ENCODE measurements around the gene DRGX.

Gene DRGX

DNA sequence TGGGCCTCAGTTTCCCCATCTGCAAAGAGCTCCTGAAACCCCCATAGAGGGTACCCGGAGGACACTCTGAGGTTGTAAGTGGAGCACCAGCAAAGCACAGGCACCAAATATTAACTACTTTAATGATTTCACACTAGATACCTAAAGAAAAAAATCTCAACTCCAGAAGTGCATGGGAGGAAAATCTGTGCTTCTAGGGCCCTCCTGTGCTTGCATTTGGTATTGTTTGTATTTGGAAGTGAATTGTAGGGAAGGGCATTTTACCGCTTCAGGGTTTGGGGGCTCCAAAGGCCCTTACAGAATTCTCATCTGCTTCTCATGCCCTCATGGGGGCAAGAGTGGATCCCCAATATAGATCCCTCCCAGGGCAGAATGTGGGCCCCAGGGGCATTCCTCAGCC lies 22.4 kb upstream of the DRGX start:
- H3K27ac ChIP-seq (ENCODE audit: low read length): no peak overlapping the region

DNA sequence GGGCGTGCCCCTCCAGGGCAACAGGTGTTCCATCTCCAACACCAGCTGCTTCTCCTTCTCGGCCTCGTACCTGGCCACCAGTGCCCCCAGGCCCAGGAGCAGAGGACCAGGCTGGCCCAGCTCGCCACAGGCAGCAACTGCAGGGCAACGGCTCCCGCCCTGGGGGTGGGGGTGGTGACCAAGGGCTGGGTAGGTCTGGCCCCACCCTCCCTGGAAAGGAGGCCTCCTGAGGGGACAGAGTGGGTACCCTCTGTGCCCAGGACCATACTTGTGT lies 22.1 kb upstream of the DRGX start:
- H3K27ac ChIP-seq (ENCODE audit: low read length): no peak overlapping the region

More for the DNA sequence above, 22.4 kb upstream of the DRGX start:
- Histone ChIP-seq H3K9ac (ENCODE audit: low read length in 2 of 2) (no peak overlapping the region), H3K4me1 (ENCODE audit: control insufficient read depth, insufficient read depth, low read length) (no peaks in the 10 kb centered on the region), H3K36me3 (ENCODE audit: control insufficient read depth in 2 of 2, insufficient read depth in 2 of 2, low read length in 2 of 2) (no peaks in the 10 kb centered on the region), H3K27me3 (ENCODE audit: control insufficient read depth in 1 of 2, insufficient read depth in 2 of 2, low read length in 2 of 2) (peaks cover 0 to 2% of the 10 kb centered on the region in 2 donors), H3K4me3 (ENCODE audit: low read length in 2 of 2) (no peak overlapping the region), H3K9me3 (ENCODE audit: control insufficient read depth in 2 of 2, low read length in 2 of 2) (no peaks in the 10 kb centered on the region)

DNA sequence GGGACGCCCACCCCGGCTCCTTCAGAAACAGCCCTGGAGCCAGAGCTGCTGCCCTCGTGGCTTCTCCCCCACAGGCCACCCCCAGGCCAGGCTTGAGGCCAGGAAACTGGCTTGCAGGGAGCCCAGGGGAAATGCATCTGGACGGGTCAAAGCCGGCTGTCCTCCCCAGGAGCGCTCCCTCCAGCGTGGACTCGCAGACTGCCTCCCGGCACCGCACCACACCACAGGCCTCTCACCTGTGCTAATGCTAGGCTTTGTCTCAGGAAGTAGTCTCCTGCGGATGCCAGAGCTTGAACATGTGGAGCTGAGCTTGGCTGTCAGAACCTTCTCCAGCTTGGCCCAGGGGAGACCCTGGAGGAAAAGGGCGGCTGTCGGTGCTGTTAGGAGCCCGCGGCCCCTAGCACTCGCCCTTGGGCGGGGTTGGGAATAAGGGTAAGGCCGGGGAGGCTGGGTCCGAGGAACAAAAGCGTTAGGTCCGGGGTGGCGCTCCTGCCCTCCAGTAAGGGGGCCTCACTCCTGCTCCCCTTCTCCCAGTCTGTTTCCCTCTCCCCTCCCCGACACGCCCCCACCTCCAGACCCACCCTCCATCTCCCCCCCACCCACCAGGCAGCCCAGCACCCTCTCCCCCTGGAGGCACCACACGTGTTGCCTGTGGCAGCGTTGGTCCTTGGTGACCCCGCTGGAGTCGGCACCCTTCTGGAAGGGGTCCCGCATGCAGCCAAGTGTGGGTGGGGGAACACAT lies 21.6 kb upstream of the DRGX start:
- Histone ChIP-seq H3K9me3 (ENCODE audit: control insufficient read depth in 2 of 2, low read length in 2 of 2) (no peaks in the 10 kb centered on the region), H3K4me3 (ENCODE audit: low read length in 2 of 2) (no peak overlapping the region), H3K9ac (ENCODE audit: low read length in 2 of 2) (no peak overlapping the region), H3K36me3 (ENCODE audit: control insufficient read depth in 2 of 2, insufficient read depth in 2 of 2, low read length in 2 of 2) (no peaks in the 10 kb centered on the region), H3K27ac (ENCODE audit: low read length) (no peak overlapping the region), H3K27me3 (ENCODE audit: control insufficient read depth in 1 of 2, insufficient read depth in 2 of 2, low read length in 2 of 2) (peaks cover 0 to 2% of the 10 kb centered on the region in 2 donors), H3K4me1 (ENCODE audit: control insufficient read depth, insufficient read depth, low read length) (no peaks in the 10 kb centered on the region)

More for the DNA sequence above, 22.1 kb upstream of the DRGX start:
- Histone ChIP-seq H3K36me3 (ENCODE audit: control insufficient read depth in 2 of 2, insufficient read depth in 2 of 2, low read length in 2 of 2) (no peaks in the 10 kb centered on the region), H3K9ac (ENCODE audit: low read length in 2 of 2) (no peak overlapping the region), H3K4me1 (ENCODE audit: control insufficient read depth, insufficient read depth, low read length) (no peaks in the 10 kb centered on the region), H3K4me3 (ENCODE audit: low read length in 2 of 2) (no peak overlapping the region), H3K27me3 (ENCODE audit: control insufficient read depth in 1 of 2, insufficient read depth in 2 of 2, low read length in 2 of 2) (peaks cover 0 to 2% of the 10 kb centered on the region in 2 donors), H3K9me3 (ENCODE audit: control insufficient read depth in 2 of 2, low read length in 2 of 2) (no peaks in the 10 kb centered on the region)

DNA sequence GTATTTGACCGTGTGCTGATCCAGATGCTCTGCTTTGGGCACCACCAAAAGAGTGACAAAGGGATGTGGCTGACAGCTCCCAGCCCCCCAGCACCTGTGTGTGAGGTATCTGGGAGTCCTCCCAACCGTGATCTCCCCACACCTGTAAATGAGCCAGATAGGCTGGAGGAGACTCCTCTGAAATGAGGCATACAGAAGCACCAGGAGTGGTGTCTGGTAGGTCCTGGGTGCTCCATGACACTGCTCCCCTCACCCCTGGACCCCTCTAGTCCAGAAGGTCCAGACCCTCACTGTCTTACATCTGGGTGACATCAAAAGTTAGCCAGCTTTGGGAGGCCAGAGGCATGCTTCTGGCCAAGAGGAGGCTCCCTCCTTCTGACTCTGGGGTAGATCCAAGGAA lies 20.0 kb upstream of the DRGX start:
- no peaks in the 10 kb centered on the region for H3K9me3 ChIP-seq (ENCODE audit: control insufficient read depth in 2 of 2, low read length in 2 of 2)
- H3K36me3 ChIP-seq (ENCODE audit: control insufficient read depth in 2 of 2, insufficient read depth in 2 of 2, low read length in 2 of 2): no peaks in the 10 kb centered on the region
- H3K27me3 ChIP-seq (ENCODE audit: control insufficient read depth in 1 of 2, insufficient read depth in 2 of 2, low read length in 2 of 2): peaks cover 0 to 5% of the 10 kb centered on the region in 2 donors
- H3K9ac ChIP-seq (ENCODE audit: low read length in 2 of 2): no peak overlapping the region
- H3K4me3 ChIP-seq (ENCODE audit: low read length in 2 of 2): no peak overlapping the region
- H3K4me1 ChIP-seq (ENCODE audit: control insufficient read depth, insufficient read depth, low read length): no peaks in the 10 kb centered on the region
- H3K27ac ChIP-seq (ENCODE audit: low read length): no peak overlapping the region

DNA sequence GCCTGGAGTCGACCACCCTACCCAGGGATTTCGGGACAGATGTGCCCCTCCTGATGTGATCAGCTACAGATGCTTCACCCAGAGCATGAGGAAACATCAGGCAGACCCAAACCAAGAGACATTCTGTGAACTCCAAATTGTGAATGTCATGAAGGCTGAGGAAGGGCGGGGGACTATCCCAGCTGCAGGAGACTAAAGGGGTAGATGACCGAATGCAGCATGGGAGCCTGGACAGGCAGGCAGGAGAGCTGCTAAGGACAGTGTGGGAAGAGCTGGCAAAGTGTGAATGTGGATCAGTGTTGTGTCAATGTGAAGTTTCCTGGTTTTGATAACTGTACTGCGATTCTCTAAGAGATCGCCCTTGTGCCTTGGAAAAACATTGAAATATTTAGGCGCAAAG lies 19.2 kb upstream of the DRGX start:
- Histone ChIP-seq H3K4me1 (ENCODE audit: control insufficient read depth, insufficient read depth, low read length) (no peaks in the 10 kb centered on the region), H3K36me3 (ENCODE audit: control insufficient read depth in 2 of 2, insufficient read depth in 2 of 2, low read length in 2 of 2) (no peaks in the 10 kb centered on the region), H3K4me3 (ENCODE audit: low read length in 2 of 2) (no peak overlapping the region), H3K9ac (ENCODE audit: low read length in 2 of 2) (no peak overlapping the region), H3K27me3 (ENCODE audit: control insufficient read depth in 1 of 2, insufficient read depth in 2 of 2, low read length in 2 of 2) (peaks cover 0 to 5% of the 10 kb centered on the region in 2 donors), H3K9me3 (ENCODE audit: control insufficient read depth in 2 of 2, low read length in 2 of 2) (no peaks in the 10 kb centered on the region), H3K27ac (ENCODE audit: low read length) (no peak overlapping the region)

DNA sequence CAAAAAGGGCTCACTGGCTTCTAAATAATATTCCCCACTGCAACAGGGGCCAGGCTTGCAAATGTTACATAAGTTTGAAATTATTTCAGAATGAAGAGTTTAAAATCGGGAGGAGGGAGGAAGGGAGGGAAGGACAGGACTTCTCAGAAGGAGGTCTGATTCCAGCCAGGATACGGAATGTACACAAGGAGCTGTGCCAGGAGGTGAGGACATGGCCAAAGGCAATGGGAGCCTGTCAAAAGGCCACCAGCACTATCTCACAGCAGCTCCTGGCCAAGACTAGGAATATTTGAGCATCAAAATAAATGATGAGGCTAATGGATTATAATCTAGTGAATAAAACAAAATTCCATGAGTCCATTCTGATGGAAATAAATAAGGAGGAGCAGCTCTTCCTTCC lies 18.6 kb upstream of the DRGX start:
- H3K36me3 ChIP-seq (ENCODE audit: control insufficient read depth in 2 of 2, insufficient read depth in 2 of 2, low read length in 2 of 2): no peaks in the 10 kb centered on the region
- peaks cover 0 to 5% of the 10 kb centered on the region in 2 donors for H3K27me3 ChIP-seq (ENCODE audit: control insufficient read depth in 1 of 2, insufficient read depth in 2 of 2, low read length in 2 of 2)
- no peak overlapping the region for H3K9ac ChIP-seq (ENCODE audit: low read length in 2 of 2)
- no peak overlapping the region for H3K4me3 ChIP-seq (ENCODE audit: low read length in 2 of 2)
- no peak overlapping the region for H3K27ac ChIP-seq (ENCODE audit: low read length)
- H3K9me3 ChIP-seq (ENCODE audit: control insufficient read depth in 2 of 2, low read length in 2 of 2): no peaks in the 10 kb centered on the region
- no peaks in the 10 kb centered on the region for H3K4me1 ChIP-seq (ENCODE audit: control insufficient read depth, insufficient read depth, low read length)

DNA sequence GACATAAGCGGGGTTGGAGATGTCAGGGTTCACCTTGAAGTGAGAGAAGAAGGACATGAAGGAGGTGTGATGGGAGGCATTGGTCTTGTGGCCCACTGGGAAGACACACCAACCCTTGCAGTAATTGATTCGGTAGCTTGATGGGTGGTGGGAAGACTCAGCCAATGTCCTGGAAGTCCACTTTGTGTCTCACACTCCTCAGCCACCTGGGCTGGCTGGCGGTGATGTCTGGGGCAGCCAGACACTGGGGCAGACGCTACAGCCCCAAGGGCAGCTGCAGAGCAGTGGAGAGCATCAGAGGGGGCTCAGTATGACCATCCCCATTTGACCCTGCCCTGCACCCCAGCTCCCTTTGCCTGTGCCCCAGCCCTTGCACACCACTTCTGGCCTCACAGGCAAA lies 16.7 kb upstream of the DRGX start:
- Histone ChIP-seq H3K9me3 (ENCODE audit: control insufficient read depth in 2 of 2, low read length in 2 of 2) (no peaks in the 10 kb centered on the region), H3K9ac (ENCODE audit: low read length in 2 of 2) (no peak overlapping the region), H3K27me3 (ENCODE audit: control insufficient read depth in 1 of 2, insufficient read depth in 2 of 2, low read length in 2 of 2) (peaks cover 5 to 6% of the 10 kb centered on the region in 2 donors)

DNA sequence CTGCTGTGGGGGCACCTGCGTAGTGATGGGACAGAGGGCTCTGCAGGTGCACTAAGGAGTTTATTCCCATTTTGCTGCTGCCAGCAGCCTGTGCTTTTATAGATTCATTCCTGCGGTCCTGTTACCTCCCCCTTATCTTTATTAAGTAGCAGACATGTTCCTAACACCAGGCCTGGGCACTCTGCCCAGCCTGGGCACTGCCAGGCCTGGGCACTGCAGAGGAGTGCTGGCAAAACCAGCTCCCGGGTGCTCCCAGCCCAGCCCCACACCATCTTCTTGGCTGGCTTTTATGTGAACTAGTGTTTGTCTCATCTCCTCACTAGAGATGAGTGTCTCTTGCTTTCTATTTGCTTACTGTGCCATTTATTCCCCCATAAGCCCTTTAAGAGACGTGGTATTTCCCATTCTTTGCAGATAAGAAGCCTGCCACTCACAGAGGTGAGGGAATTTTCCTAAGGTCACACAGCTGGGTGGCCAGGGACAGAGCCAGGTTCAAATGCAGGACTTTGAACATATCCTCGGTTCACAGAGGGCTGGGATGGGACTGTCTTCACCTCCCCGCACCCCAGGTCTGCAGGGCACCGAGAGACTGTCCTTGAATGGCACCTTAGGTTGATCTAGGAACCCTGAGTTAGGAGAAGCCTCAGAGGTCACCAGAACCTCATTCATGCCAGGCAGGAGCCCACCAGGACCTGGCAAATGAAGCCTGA lies 14.6 kb upstream of the DRGX start:
- H3K4me1 ChIP-seq (ENCODE audit: control insufficient read depth, insufficient read depth, low read length): no peaks in the 10 kb centered on the region
- H3K4me3 ChIP-seq (ENCODE audit: low read length in 2 of 2): no peak overlapping the region
- H3K9me3 ChIP-seq (ENCODE audit: control insufficient read depth in 2 of 2, low read length in 2 of 2): no peaks in the 10 kb centered on the region
- peaks cover 6% of the 10 kb centered on the region in 2 donors for H3K27me3 ChIP-seq (ENCODE audit: control insufficient read depth in 1 of 2, insufficient read depth in 2 of 2, low read length in 2 of 2)
- no peak overlapping the region for H3K27ac ChIP-seq (ENCODE audit: low read length)
- no peaks in the 10 kb centered on the region for H3K36me3 ChIP-seq (ENCODE audit: control insufficient read depth in 2 of 2, insufficient read depth in 2 of 2, low read length in 2 of 2)
- no peak overlapping the region for H3K9ac ChIP-seq (ENCODE audit: low read length in 2 of 2)

More for the DNA sequence above, 16.7 kb upstream of the DRGX start:
- Histone ChIP-seq H3K27ac (ENCODE audit: low read length) (no peak overlapping the region), H3K36me3 (ENCODE audit: control insufficient read depth in 2 of 2, insufficient read depth in 2 of 2, low read length in 2 of 2) (no peaks in the 10 kb centered on the region), H3K4me3 (ENCODE audit: low read length in 2 of 2) (no peak overlapping the region), H3K4me1 (ENCODE audit: control insufficient read depth, insufficient read depth, low read length) (no peaks in the 10 kb centered on the region)

DNA sequence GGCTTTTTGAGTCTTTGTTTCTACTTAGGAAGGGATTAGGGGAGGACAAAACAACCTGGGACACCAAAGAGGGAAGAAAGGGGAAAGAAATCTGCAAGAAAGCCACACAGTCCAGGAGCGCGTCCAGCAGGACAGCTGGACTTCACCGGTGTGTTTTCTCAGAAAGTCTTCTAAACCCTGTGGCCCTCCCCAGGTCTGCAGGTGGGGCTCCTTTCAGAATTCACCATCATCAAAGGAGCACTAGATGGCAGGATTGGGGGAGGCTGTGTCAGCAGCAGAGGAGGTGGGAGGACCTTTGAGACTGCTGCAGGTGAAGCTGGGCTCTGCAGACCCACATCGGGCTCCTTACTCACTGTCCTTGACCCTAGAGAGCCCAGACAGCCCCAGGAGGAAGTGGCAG lies 13.9 kb upstream of the DRGX start:
- Histone ChIP-seq H3K4me3 (ENCODE audit: low read length in 2 of 2) (no peak overlapping the region), H3K27me3 (ENCODE audit: control insufficient read depth in 1 of 2, insufficient read depth in 2 of 2, low read length in 2 of 2) (peaks cover 6 to 8% of the 10 kb centered on the region in 2 donors), H3K9ac (ENCODE audit: low read length in 2 of 2) (no peak overlapping the region), H3K4me1 (ENCODE audit: control insufficient read depth, insufficient read depth, low read length) (no peaks in the 10 kb centered on the region), H3K36me3 (ENCODE audit: control insufficient read depth in 2 of 2, insufficient read depth in 2 of 2, low read length in 2 of 2) (no peaks in the 10 kb centered on the region), H3K9me3 (ENCODE audit: control insufficient read depth in 2 of 2, low read length in 2 of 2) (no peaks in the 10 kb centered on the region), H3K27ac (ENCODE audit: low read length) (no peak overlapping the region)

DNA sequence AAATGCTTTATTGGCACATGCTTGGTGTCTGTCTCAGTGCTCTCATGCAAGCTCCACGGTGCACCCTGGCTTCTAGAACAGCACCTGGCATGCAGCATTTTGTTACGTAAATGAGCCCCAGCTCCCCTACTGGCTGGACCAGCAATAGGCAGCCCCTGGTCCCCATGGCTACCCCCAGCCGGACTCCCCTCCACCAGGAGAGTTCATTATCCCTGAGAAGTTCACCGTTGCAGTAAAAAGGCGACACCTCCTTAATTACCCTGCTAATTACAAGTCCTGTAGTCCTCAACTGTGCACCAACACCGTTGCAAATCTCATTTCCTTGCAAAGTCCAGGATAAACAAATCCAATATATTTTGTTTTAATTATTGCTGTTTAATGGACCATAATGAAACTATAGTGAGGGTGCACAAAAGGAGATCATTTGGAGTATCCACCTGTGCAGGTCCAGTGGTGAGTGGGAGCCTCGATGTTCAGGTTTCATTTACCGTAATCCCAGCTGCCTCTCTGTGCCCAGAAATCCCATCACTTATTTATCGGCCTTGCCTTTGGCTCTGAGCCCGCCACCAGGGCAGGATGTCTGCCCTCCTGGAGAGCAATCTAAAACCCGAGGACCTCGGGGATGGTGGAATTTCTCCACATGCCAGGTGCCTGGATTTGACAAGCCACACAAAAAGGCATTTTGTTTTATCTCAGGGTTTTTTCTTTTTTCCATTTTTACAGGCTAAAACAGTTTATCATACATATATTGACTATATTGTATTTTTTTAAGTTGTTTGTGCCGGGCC lies 12.8 kb upstream of the DRGX start:
- Histone ChIP-seq H3K4me3 (ENCODE audit: low read length in 2 of 2) (no peak overlapping the region), H3K36me3 (ENCODE audit: control insufficient read depth in 2 of 2, insufficient read depth in 2 of 2, low read length in 2 of 2) (no peaks in the 10 kb centered on the region), H3K9ac (ENCODE audit: low read length in 2 of 2) (no peak overlapping the region), H3K9me3 (ENCODE audit: control insufficient read depth in 2 of 2, low read length in 2 of 2) (no peaks in the 10 kb centered on the region), H3K27me3 (ENCODE audit: control insufficient read depth in 1 of 2, insufficient read depth in 2 of 2, low read length in 2 of 2) (peaks cover 11 to 13% of the 10 kb centered on the region in 2 donors), H3K27ac (ENCODE audit: low read length) (no peak overlapping the region), H3K4me1 (ENCODE audit: control insufficient read depth, insufficient read depth, low read length) (no peaks in the 10 kb centered on the region)
